Activated naive CD4-positive, alpha-beta T cell (primary cell): ENCODE measurements around the gene PLPP4.

ENCODE experiments used
- DNase-seq, 4 experiments: peaks; one replicate each; lab custom pipeline; 2025; lab: John Stamatoyannopoulos, UW

Gene PLPP4

DNA sequence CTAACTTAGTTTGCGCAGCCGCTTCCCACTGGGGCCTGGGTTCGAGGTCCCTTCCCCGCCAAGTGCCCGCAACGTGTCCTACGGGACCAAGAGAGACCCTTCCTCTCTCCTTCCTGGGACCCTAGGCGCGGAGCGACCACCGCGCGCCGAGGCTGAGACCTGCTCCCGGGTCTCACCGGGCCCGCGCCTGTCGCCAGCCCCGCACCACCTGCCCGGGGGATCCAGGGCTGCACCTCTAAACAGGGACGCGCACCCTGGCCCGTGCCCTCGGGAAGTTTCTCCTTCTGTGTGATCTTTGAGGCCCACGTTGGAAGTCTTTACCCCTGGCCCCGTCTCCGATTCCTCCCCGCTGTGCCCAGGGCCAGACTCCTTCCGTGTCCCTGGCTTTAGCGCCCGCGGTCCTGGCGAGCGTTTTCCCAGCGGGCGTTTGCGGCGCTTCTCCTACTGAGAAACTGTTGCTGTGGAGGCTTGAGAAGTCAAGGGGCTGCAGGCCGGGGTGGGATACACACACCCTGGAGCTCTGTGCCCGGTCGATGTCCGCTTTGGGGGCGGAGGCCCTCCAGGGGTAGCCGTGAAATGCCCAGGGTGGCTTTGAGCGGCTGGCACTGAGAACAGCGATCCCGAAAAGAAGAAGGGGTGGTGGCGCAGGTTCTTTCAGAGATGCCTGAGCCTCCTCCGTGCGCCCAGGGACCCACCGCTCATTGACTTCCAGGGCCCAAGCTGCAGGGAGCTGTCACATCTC is 575 bp downstream of the PLPP4 start:
- DNase-seq, result no peak

DNA sequence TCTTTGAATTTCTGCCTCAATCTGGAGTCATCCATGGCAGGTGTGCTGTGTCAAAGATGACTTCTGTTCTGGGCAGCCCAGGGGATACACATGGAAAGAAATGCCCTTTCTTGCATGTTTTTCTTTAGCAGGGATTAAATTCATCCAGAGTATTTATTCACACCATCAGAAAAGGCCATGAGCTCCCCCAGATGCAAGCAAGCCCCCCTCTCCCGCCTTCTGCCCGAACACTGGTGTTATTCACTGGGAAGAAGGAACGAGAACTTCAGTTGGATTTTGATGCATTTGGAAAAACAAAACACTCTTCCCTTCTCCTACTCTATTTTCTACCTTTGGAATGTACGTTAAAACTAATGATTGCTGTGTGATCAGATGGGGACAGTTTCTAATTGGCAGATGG is 1.4 kb downstream of the PLPP4 start:
- no peak for DNase-seq

DNA sequence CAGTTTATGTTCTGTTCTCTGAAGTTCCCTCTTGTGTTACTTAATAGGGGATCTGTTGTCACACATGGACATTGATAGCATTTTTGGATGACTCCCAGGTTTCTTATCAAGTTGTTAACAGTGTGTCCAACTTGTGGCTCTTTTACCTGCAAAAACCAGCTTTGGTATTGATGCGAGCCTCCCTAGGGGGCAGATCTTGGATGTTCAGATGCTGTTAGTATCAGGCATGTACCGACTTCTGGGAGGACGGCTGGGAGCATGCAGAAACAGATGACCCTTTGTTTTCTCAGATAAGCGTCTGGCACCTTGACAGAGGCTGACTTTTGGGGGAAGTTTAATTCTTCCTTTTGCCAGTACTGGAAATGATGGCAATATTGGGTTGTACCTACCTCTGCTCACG is 2.2 kb downstream of the PLPP4 start:
- no peak for DNase-seq

DNA sequence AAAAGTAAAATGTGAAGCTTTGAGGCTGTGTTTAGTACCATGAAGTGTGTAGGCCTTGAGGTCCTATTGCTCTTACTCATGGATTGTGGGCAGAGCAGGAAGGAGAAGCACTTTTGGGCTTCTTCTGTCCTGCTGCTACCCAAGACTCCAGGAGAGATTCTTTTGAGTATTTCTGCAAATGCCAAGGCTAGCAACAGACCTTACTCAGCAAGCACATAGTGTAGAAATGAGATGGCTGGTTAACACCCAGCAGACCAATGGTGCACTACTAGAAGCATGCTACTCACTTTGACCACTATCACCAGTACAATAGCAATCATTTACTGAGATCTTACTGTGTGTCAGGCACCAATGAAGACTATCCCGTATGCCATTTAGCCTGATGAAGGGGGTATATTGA is 3.2 kb downstream of the PLPP4 start:
- no peak for DNase-seq

DNA sequence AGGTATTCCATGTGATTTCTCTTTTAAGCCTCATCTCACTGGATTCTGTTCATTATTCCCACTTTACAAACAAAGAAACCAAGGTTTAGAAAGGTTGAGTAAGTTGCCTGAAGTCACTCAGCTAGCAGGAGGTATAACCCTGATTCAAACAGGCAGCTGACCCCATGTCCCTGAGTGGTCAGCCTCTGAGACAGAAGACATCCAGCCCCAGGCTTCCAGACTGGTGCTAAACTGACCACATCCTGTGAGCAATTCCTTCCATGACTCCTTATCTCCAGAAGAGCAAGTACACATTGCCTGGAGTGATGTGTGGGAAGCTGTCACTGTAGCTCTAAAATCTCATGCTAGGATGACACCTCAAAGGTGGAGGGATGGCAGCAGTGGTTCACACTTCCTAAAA is 3.7 kb downstream of the PLPP4 start:
- DNase-seq, result no peak

DNA sequence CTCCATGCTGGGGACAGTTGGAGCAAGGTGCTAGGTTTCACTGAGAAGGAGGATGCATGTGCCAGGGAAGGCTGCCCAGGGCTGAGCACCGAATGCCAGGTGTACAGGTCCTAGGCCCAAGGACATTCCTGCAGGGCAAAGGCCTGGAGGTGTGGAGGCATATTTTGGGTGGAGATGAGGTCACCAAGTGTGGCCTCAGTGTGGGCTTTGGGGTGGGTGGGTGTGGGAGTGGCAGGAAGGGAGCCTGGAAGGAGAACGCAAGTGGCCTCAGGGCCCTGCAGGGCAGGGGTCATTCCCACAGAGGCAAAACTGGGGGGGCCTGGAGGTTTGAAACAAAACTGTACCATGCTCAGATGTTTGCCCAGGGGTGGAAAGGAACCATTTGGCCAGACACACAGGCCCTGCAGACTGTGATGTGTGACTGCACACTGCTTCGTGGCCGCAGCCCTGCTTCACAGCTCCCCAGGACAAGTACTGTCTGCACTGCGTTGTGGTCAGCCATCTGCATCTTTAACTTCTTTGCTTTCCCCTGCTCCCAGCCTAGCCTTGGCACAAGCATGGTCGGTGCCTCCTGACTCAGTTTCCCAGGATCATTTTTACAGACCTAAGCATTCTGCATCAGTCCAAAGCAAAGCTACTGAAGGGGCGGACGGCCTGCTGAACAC is 5.1 kb downstream of the PLPP4 start:
- DNase-seq, result no peak

DNA sequence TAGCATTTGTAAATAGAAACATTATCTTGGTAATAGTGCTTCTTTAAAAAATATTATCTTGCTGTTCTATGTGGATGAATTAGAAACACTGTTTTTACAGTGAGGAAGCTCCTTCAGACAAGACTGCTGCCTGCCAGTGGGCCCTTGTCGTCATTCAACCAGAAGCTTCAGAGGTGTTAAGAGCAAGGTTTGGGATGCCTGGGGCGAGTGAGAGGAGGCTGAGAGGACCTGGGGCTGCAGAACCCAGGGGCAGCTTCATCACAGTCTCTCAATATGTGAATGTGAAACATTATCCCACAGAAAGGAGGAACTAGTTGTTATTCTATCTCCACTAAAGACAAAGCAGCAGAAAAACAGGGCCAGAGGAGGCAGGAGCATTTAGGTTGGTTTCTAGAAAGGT is 8.1 kb downstream of the PLPP4 start:
- DNase-seq, result no peak

DNA sequence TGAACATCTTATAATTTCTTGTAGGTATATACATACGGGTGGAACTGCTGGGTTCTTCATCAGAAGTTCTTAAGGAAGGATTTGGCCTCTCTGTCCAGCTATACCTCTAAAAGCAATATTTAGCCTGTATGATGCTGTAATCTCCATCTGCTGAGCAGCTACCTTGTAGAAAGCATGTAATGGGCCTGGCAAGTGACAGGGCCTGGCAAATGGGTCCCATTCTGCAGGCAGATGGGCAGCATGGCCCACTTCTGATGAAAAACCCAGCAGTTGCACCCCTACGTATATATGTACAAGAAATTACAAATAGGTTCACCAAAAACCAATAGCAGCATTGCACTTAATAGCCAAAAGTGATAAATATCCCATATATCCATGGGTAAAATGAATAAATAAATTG is 9.0 kb downstream of the PLPP4 start:
- no peak for DNase-seq

DNA sequence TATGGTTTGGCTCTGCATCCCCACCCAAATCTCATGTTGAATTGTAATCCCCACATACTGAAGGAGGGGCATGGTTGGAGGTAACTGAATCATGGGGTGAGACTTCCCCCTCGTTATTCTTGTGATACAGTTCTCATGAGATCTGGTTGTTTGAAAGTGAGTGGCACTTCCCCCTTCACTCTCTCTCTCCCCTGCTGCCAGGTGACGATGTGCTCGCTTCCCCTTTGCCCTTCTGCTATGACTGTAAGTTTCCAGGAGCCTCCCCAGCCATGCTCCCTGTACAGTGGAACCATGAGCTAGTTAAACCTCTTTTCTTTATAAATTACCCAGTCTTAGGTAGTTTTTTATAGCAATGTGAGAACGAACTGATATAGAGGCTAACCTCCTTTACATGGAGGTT is 16.6 kb downstream of the PLPP4 start:
- DNase-seq, result no peak

DNA sequence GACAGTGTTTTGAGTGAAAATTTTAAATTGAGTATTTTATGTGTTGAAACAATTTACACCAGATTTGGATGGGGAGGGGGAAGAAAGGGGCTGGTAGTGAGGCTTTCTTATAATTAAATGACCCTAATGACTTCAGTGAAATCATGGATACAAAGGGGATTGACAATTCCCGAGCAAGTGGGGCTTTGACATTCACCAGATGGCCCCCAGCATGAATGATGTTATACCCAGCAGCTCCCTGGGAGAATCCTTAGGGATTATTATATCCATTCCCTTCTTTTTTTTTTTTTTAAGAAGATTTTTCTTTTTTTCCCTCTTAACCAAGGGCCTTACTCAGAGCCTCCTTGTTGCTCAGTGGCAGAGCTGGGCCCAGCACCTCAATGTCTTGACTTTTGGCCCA is 17.9 kb downstream of the PLPP4 start:
- DNase-seq, result no peak

DNA sequence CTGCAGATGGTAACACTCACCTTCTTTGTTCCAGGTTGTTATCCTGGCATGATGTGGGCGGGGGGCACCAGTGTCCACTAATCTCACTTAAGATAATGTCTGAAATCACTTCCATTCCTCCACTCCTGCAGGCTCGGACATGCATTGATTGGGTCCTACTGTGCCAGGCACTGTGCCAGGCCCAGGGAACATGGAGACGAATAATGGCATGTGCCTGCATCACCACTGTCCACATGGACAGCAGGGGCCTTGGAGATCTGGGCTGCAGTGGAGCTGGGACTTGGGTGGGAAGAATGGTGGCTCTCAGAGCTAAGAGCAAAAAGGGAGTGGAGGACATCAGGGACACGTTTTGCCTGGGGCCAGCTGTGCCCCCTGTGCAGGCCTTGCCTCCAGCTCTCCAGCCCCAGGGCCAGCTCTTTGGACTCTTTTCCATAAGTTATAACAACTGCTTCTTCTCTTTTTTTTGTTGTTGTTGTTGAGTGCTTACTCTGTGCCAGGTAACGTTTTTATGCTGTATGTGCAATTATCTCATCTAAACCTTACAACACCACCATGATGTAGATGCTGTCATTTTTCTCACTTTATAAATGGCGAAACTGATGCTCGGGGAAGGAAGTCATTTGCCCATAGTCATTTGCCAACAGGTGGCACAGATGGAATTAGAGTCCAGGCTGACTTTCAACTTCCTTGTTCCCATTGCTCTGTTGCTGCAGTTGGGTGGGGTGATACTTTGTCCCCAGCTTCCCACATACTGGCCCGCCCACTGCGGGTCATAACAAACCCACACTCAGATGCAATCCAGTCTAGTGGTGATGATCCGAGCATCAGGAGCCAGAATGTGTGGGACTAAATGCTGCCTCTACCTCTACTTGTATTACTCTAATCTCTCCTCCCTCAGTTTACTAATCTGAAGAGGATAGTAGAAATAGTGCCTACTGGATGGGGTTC is 19.1 kb downstream of the PLPP4 start:
- no peak for DNase-seq

DNA sequence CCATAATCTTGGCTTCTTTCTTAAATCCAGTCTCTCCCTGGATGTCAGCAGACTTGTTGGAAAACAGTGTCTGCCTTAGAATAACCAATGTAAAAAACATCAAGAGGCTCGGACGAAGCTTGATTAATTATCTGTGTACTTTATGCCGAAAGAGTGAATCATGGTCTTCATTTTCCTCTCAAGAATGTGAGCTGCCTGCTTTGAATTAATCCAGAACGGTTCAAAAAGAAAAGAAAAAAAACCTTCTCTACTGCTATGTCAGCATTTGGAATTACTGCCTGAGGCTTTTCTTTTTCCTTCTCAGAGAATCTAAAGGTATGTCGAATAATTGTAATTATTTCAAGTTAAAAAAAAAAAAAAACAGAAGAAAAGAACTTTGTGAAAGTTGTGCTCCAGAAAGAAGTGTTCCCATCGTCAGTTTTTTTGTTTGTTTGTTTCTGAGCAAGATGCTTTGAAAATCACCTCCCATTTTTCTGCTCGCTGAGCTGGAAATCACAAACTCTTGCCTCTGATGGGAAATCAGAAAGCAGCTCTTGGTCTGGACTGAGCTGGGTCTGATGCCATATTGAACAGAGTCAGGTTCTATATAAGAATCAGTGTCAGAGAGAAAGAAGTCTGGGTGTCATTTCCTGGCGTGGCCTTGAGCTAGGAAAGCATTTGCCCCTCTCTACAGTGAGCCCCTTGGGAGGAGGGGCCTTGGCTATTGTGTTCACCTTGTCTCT is 20.2 kb downstream of the PLPP4 start:
- DNase-seq, result no peak

DNA sequence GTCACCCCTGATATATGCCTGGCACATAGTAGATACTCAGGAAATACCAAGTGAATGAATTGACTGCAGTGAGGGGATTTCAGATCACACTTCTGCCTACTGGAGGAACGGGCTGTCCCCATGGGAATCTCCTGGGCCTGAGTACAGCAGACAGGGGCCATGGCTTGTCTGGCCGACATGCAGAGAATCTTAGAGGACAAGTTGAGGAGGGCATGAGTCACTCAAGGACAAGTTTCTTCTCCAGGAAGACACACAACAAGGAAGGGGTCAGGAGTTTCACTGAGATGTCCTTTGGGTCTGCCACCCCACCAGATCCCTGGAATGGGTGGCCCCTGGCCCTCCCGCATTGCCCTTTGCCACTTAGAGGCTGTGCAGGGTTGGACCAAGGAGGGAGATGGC is 20.7 kb downstream of the PLPP4 start:
- DNase-seq, result no peak

DNA sequence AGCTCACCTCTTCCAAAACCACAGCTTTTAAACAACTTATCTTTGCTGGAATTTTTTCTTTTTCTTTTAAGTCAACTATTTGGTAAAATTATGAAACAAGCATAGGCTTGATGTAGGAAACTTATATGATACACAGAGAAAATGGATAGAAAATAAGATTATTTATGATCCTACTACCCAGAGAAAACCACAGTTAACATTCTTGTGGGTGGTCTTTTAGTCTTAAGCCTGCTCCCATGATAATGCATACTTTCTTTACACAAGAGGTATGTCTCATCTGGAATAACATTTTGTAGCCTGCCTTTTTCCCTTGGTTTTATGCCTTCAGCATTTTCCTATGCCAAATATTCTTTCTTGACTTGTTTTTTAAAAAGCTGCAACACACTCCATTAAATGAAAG is 21.4 kb downstream of the PLPP4 start:
- DNase-seq, result no peak

DNA sequence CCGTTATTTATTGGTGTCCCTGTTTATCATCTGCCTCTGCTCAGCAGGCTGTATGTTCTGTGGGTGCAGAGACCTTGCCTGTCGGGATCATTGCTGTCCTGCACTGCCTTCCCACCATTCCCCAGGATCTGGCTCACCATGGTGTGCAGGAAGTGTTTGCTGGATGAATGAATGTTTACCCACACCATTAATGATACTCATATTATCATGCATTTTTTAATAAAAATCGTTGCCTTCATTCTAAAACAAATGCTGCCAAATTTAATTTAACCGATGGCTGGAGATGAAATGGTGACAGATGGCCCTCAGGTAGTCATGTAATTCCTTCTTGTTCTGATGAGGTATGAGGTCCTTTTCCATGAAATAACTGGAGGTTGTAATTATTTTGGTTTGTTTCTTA is 22.5 kb downstream of the PLPP4 start:
- DNase-seq, result no peak

DNA sequence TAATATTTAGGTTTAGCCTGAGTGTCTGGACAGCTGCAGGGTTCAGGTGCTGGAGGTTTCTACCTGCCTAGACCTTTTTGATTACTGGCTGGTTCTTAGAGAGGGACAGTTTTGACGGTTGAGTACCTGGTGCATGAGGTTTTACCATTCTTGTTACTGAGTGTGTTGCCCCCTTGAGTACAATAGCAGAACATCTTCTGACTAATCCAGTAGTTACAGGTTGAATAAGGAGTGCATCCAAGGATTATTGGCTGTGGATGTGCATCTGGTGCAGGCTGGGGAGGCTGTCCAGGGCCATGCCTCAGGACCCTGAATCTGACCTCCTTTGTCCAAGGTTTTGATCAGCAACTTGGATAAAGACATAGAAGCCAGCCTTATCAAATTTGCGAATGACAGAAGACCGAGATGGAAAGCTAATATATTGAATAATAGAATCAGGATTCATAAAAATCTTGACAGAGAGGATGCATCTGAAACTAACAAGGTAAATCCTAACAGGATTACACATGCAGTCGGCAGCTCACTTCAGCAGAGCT is 23.1 kb downstream of the PLPP4 start:
- DNase-seq, result no peak

DNA sequence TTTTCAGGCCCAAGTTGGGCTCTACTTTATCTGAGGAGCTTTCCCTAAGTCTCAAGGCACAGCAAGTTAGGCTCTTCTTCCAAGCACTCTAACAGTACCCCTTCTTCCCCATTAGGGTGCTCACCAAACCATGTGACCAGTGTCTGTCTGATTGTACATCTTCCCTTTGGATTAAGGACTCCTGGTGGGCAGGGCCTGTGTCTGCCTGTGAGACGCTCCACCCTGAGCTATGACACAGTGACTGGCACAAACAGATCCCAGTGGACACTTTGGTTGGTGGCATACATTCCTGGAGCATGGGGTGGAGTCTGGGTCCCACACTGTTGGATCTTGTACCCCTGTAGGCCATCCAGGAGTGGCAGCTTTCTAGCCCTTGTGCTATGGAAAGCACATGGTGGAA is 23.8 kb downstream of the PLPP4 start:
- DNase-seq, result no peak

DNA sequence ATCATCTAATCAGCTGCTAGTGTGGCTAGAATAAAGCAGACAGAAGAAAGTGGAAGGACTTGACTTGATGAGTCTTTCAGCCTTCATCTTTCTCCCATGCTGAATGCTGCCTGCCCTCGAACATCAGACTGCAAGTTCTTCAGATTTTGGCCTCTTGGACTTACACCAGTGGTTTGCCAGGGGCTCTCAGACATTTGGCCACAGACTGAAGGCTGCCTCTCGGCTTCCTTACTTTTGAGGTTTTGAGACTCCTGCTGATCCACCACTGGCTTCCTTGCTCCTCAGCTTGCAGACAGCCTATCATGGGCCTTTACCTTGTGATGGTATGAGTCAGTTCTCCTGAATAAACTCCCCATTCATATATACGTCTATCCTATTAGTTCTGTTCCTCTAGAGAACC is 26.0 kb downstream of the PLPP4 start:
- no peak for DNase-seq

DNA sequence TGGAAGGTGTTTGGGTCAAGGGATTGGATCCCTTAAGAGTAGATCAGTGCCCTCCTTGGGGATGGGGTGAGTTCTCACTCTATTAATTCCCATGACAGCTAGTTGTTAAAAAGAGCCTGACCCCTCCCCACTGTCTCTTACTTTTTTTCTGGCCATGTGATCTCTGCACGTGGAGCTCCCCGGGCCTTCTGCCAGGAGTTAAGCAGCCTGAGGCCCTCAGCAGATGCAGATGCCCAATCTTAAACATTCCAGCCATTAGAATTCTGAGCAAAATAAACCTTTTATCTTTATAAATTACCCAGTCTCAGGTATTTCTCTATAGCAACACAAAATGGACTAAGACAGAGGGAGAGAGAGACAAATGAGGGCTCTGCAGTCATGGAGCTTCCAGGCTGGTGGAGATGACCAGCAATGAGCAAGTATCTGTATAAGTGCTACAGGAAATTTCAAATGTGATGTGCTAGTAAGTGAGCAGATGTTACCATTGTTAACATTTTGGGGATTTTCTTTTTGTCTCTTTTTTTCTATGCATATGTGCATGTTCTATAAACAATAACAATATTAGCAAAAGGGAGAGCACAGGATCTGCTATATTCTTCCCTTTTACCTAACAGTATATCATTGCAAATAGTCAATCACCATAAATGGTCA is 26.7 kb downstream of the PLPP4 start:
- DNase-seq, result no peak

DNA sequence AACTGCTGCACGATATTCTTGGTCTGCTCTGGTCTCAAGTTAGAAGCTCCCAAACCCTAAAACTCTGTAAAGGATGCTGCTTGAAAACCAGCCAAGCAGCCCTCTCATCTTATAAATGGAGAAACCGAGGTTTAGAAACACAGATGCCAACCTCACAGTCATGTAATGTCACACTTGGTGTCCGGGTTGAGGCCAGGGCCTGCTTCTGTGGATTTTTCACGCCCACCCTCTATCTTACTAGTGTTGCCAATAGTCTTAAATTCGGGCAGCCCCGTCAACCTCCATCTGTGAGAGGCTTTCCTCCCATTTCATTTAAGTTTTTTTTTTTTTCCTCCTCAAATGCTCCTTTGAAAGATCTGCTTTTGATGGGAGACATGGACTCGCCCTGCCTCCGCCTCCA is 28.9 kb downstream of the PLPP4 start:
- DNase-seq, result no peak

DNA sequence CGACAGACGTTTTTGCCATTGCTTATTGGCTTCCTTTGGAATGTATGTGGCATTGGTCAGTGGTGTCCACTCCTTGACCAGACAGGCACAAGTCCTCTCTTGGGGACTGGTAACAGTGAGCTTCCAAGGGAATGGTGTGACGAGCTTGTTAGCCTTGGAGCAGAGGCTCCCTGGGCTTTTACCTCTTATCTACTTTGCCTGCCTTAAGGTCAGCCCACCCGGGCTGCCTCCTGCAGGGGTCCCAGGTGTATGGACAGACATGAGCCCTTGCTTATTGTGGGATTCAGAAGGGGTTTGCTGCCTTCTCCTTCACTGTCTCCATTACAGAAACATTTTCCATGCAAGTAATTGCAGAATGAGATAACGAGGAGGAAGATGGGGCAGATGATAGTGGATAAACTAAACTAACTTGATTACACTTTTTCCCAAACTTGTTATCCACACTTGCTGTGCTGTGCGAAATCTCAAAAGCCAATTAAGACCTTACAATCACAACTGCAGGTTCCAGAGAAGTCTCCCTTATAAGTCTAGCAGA is 29.7 kb downstream of the PLPP4 start:
- no peak for DNase-seq
